GM23248 (cell line): Measurements from ENCODE around the gene SEMA3C.

ENCODE experiments used
- EZH2 ChIP-seq: fragments of 200-600 bp; sonication (generic); IDR thresholded peaks from 2 replicates; pipeline ENCODE4 v1.6.1; 2018; ENCODE audit warnings: antibody characterized with exemption, mild to moderate bottlenecking; ENCODE audit not compliant: insufficient read depth, poor library complexity, severe bottlenecking
- EZH2phosphoT487 ChIP-seq: fragments of 200-600 bp; sonication (generic); IDR thresholded peaks from 2 replicates; pipeline ENCODE4 v1.6.1; 2018; ENCODE audit warnings: antibody characterized with exemption, moderate library complexity, mild to moderate bottlenecking, low read depth; ENCODE audit not compliant: insufficient read depth

- no peak for TF ChIP-seq EZH2phosphoT487
- no peak for TF ChIP-seq EZH2
Measured at GRCh38 chr7:80790877-80791276, 128.0 kb downstream of the SEMA3C start.
